ENCODE data around the gene RALGAPA2. TPM values are rescaled to one million over a fixed set of nuclear protein-coding genes. Genes with fewer than 3 reads are reported as not detected.

RALGAPA2 gene
- total and polyA plus RNA-seq, 7 experiments from 2014 or later: 6.7 to 45.4 (median 34.9) TPM

- H3K27ac ChIP-seq (ENCODE audit: low read depth, low read length): no peak overlapping the region
- peaks cover 0 to 53% (median 0%) of the 10 kb centered on the region in 3 experiments for H3K36me3 ChIP-seq (ENCODE audit: control insufficient read depth in 2 of 3, insufficient read depth in 3 of 3, low read length in 3 of 3)
- POLR2A ChIA-PET: interaction anchor here (0.6 kb wide), 1 partner anchor 11 kb away, joined by 5 read pairs; no protein-coding TSS in a partner anchor
- H3K27ac Mint-ChIP-seq: no peak overlapping the region
- H3K4me3 ChIP-seq (ENCODE audit: low read length): no peak overlapping the region
- peaks cover 0 to 33% (median 0%) of the 10 kb centered on the region in 7 donors for H3K4me1 Mint-ChIP-seq
- H3K9me3 ChIP-seq (ENCODE audit: control insufficient read depth in 2 of 3, low read length in 3 of 3): no peaks in the 10 kb centered on the region
- H3K4me1 ChIP-seq (ENCODE audit: control insufficient read depth in 2 of 2, insufficient read depth in 2 of 2, low read length in 2 of 2): no peaks in the 10 kb centered on the region
- no peak for ATAC-seq
- H3K9me3 Mint-ChIP-seq: peaks cover 0 to 5% (median 0%) of the 10 kb centered on the region in 11 donors
- intact Hi-C loops (cut with micrococcal nuclease): no loop called here
- H3K4me3 Mint-ChIP-seq: peak overlapping the region in 1 of 10 donors; percentile 48
- H3K36me3 Mint-ChIP-seq: peaks cover 26 to 73% (median 67%) of the 10 kb centered on the region in 5 donors
- CTCF ChIA-PET: no interaction called here
- H3K27me3 Mint-ChIP-seq: no peaks in the 10 kb centered on the region
- H3K27me3 ChIP-seq (ENCODE audit: control insufficient read depth in 2 of 2, insufficient read depth in 2 of 2, low read length in 2 of 2): no peaks in the 10 kb centered on the region
- no peak for DNase-seq
Observed at GRCh38 chr20:20489648-20490341, 222.6 kb downstream of the RALGAPA2 start.

- ATAC-seq (no peak), DNase-seq (no peak)
- Histone ChIP-seq H3K27ac (ENCODE audit: low read depth, low read length) (no peak overlapping the region), H3K4me1 (ENCODE audit: control insufficient read depth in 2 of 2, insufficient read depth in 2 of 2, low read length in 2 of 2) (no peaks in the 10 kb centered on the region), H3K9me3 (ENCODE audit: control insufficient read depth in 2 of 3, low read length in 3 of 3) (no peaks in the 10 kb centered on the region), H3K36me3 (ENCODE audit: control insufficient read depth in 2 of 3, insufficient read depth in 3 of 3, low read length in 3 of 3) (peaks cover 0 to 48% (median 0%) of the 10 kb centered on the region in 3 experiments), H3K4me3 (ENCODE audit: low read length) (no peak overlapping the region), H3K27me3 (ENCODE audit: control insufficient read depth in 2 of 2, insufficient read depth in 2 of 2, low read length in 2 of 2) (no peaks in the 10 kb centered on the region)
- Mint-ChIP-seq H3K27ac (no peak overlapping the region), H3K36me3 (peaks cover 26 to 68% (median 62%) of the 10 kb centered on the region in 5 donors), H3K9me3 (peaks cover 0 to 5% (median 0%) of the 10 kb centered on the region in 11 donors), H3K4me3 (peak overlapping the region in 1 of 10 donors; percentile 20), H3K4me1 (peaks cover 0 to 33% (median 0%) of the 10 kb centered on the region in 7 donors), H3K27me3 (no peaks in the 10 kb centered on the region)
- CTCF ChIA-PET: no interaction called here
- POLR2A ChIA-PET: no interaction called here
- intact Hi-C loops (cut with micrococcal nuclease): no loop called here
Observed at GRCh38 chr20:20489054-20489453, 223.4 kb downstream of the RALGAPA2 start.

GRCh38 chr20:20488388-20488787 lies 224.1 kb downstream of the RALGAPA2 start:
- DNase-seq: no peak
- H3K4me3 Mint-ChIP-seq: no peak overlapping the region
- H3K27ac ChIP-seq (ENCODE audit: low read depth, low read length): no peak overlapping the region
- H3K4me3 ChIP-seq (ENCODE audit: low read length): no peak overlapping the region
- ChIA-PET CTCF (no interaction called here), POLR2A (no interaction called here)
- H3K4me1 ChIP-seq (ENCODE audit: control insufficient read depth in 2 of 2, insufficient read depth in 2 of 2, low read length in 2 of 2): no peaks in the 10 kb centered on the region
- H3K9me3 Mint-ChIP-seq: peaks cover 0 to 5% (median 0%) of the 10 kb centered on the region in 11 donors
- H3K27me3 Mint-ChIP-seq: no peaks in the 10 kb centered on the region
- peak overlapping the region in 2 of 9 donors; percentile 24 to 25 for H3K27ac Mint-ChIP-seq
- no peaks in the 10 kb centered on the region for H3K27me3 ChIP-seq (ENCODE audit: control insufficient read depth in 2 of 2, insufficient read depth in 2 of 2, low read length in 2 of 2)
- intact Hi-C loops (cut with micrococcal nuclease): no loop called here
- H3K36me3 Mint-ChIP-seq: peaks cover 26 to 70% (median 61%) of the 10 kb centered on the region in 5 donors
- no peak for ATAC-seq
- H3K36me3 ChIP-seq (ENCODE audit: control insufficient read depth in 2 of 3, insufficient read depth in 3 of 3, low read length in 3 of 3): peaks cover 0 to 42% (median 0%) of the 10 kb centered on the region in 3 experiments
- no peaks in the 10 kb centered on the region for H3K9me3 ChIP-seq (ENCODE audit: control insufficient read depth in 2 of 3, low read length in 3 of 3)
- H3K4me1 Mint-ChIP-seq: peaks cover 0 to 33% (median 0%) of the 10 kb centered on the region in 7 donors

- intact Hi-C loops (cut with micrococcal nuclease): no loop called here
- H3K4me1 ChIP-seq (ENCODE audit: control insufficient read depth in 2 of 2, insufficient read depth in 2 of 2, low read length in 2 of 2): no peaks in the 10 kb centered on the region
- H3K36me3 ChIP-seq (ENCODE audit: control insufficient read depth in 2 of 3, insufficient read depth in 3 of 3, low read length in 3 of 3): peaks cover 0 to 38% (median 0%) of the 10 kb centered on the region in 3 experiments
- Mint-ChIP-seq H3K9me3 (peaks cover 0 to 5% (median 0%) of the 10 kb centered on the region in 11 donors), H3K27ac (peak overlapping the region in 1 of 9 donors; percentile 25), H3K27me3 (no peaks in the 10 kb centered on the region), H3K4me1 (peaks cover 0 to 33% (median 0%) of the 10 kb centered on the region in 7 donors), H3K36me3 (peaks cover 28 to 74% (median 65%) of the 10 kb centered on the region in 5 donors), H3K4me3 (no peak overlapping the region)
- H3K4me3 ChIP-seq (ENCODE audit: low read length): no peak overlapping the region
- POLR2A ChIA-PET: no interaction called here
- no peaks in the 10 kb centered on the region for H3K27me3 ChIP-seq (ENCODE audit: control insufficient read depth in 2 of 2, insufficient read depth in 2 of 2, low read length in 2 of 2)
- peak in 1 of 9 donors; percentile 45 for DNase-seq
- CTCF ChIA-PET: no interaction called here
- H3K27ac ChIP-seq (ENCODE audit: low read depth, low read length): no peak overlapping the region
- H3K9me3 ChIP-seq (ENCODE audit: control insufficient read depth in 2 of 3, low read length in 3 of 3): no peaks in the 10 kb centered on the region
- ATAC-seq: no peak
Observed at GRCh38 chr20:20487811-20488210, 224.6 kb downstream of the RALGAPA2 start.

- H3K4me1 ChIP-seq (ENCODE audit: control insufficient read depth in 2 of 2, insufficient read depth in 2 of 2, low read length in 2 of 2): no peaks in the 10 kb centered on the region
- Mint-ChIP-seq H3K27me3 (no peaks in the 10 kb centered on the region), H3K4me1 (peaks cover 0 to 8% (median 0%) of the 10 kb centered on the region in 7 donors), H3K9me3 (peaks cover 0 to 5% (median 0%) of the 10 kb centered on the region in 11 donors), H3K36me3 (peaks cover 15 to 54% (median 38%) of the 10 kb centered on the region in 5 donors), H3K4me3 (no peak overlapping the region), H3K27ac (peak overlapping the region in 1 of 9 donors; percentile 38)
- CTCF ChIA-PET: no interaction called here
- no peak overlapping the region for H3K4me3 ChIP-seq (ENCODE audit: low read length)
- H3K36me3 ChIP-seq (ENCODE audit: control insufficient read depth in 2 of 3, insufficient read depth in 3 of 3, low read length in 3 of 3): peaks cover 0 to 14% (median 0%) of the 10 kb centered on the region in 3 experiments
- no peaks in the 10 kb centered on the region for H3K9me3 ChIP-seq (ENCODE audit: control insufficient read depth in 2 of 3, low read length in 3 of 3)
- intact Hi-C loops (cut with micrococcal nuclease): no loop called here
- POLR2A ChIA-PET: no interaction called here
- no peaks in the 10 kb centered on the region for H3K27me3 ChIP-seq (ENCODE audit: control insufficient read depth in 2 of 2, insufficient read depth in 2 of 2, low read length in 2 of 2)
- DNase-seq (no peak), ATAC-seq (no peak)
- no peak overlapping the region for H3K27ac ChIP-seq (ENCODE audit: low read depth, low read length)
Observed at GRCh38 chr20:20483328-20483727, 229.1 kb downstream of the RALGAPA2 start.

GRCh38 chr20:20482453-20482852 lies 230.0 kb downstream of the RALGAPA2 start:
- no peaks in the 10 kb centered on the region for H3K27me3 ChIP-seq (ENCODE audit: control insufficient read depth in 2 of 2, insufficient read depth in 2 of 2, low read length in 2 of 2)
- DNase-seq: no peak
- Mint-ChIP-seq H3K36me3 (peaks cover 12 to 54% (median 40%) of the 10 kb centered on the region in 5 donors), H3K9me3 (peaks cover 0 to 5% (median 0%) of the 10 kb centered on the region in 11 donors), H3K27ac (peak overlapping the region in 1 of 9 donors; percentile 16), H3K4me3 (no peak overlapping the region), H3K4me1 (peaks cover 0 to 6% (median 0%) of the 10 kb centered on the region in 7 donors), H3K27me3 (no peaks in the 10 kb centered on the region)
- POLR2A ChIA-PET: no interaction called here
- intact Hi-C loops (cut with micrococcal nuclease): no loop called here
- no peak overlapping the region for H3K27ac ChIP-seq (ENCODE audit: low read depth, low read length)
- no peaks in the 10 kb centered on the region for H3K9me3 ChIP-seq (ENCODE audit: control insufficient read depth in 2 of 3, low read length in 3 of 3)
- H3K4me3 ChIP-seq (ENCODE audit: low read length): no peak overlapping the region
- H3K36me3 ChIP-seq (ENCODE audit: control insufficient read depth in 2 of 3, insufficient read depth in 3 of 3, low read length in 3 of 3): peaks cover 0 to 10% (median 0%) of the 10 kb centered on the region in 3 experiments
- no peak for ATAC-seq
- no peaks in the 10 kb centered on the region for H3K4me1 ChIP-seq (ENCODE audit: control insufficient read depth in 2 of 2, insufficient read depth in 2 of 2, low read length in 2 of 2)
- CTCF ChIA-PET: no interaction called here

Data from naive thymus-derived CD4-positive, alpha-beta T cell (primary cell).